NCI-H2196 treated with DMSO at 0.1 percent for 48 hours (cell line): ENCODE measurements around the gene FCSK.
"Not testable (repeated sequence)": the region's sequence is repeated elsewhere in the genome, so short reads cannot be mapped to it uniquely, and the experiment has no call there.

Source experiments
- DNase-seq: peaks from one replicate; lab custom pipeline; 2025; ENCODE audit not compliant: unreplicated experiment; lab: John Stamatoyannopoulos, UW

FCSK gene

GRCh38 chr16:70454222-70455034 is at the start of gene FCSK:
FCSK (plus strand) TSS chr16:70454595; CDS start chr16:70463191, 8,596 bp downstream.
- DNase-seq: no peak

- DNase-seq: not testable (repeated sequence)
Measured at GRCh38 chr16:70406104-70406503, 48.3 kb upstream of the FCSK start.

- no peak for DNase-seq
Measured at GRCh38 chr16:70407811-70408274, 46.6 kb upstream of the FCSK start.

- DNase-seq: no peak
Measured at GRCh38 chr16:70410734-70411133, 43.7 kb upstream of the FCSK start.

GRCh38 chr16:70412385-70412784 is 42.0 kb upstream of the FCSK start:
- DNase-seq: no peak

- not testable (repeated sequence) for DNase-seq
Measured at GRCh38 chr16:70413572-70413971, 40.8 kb upstream of the FCSK start.

GRCh38 chr16:70416748-70417616 is 37.4 kb upstream of the FCSK start:
- DNase-seq: no peak

GRCh38 chr16:70417661-70418060 is 36.7 kb upstream of the FCSK start:
- DNase-seq: no peak

- no peak for DNase-seq
Measured at GRCh38 chr16:70418274-70418992, 36.0 kb upstream of the FCSK start.

- no peak for DNase-seq
Measured at GRCh38 chr16:70418993-70419318, 35.4 kb upstream of the FCSK start.

- no peak for DNase-seq
Measured at GRCh38 chr16:70419384-70420327, 34.7 kb upstream of the FCSK start.

- no peak for DNase-seq
Measured at GRCh38 chr16:70421014-70421413, 33.4 kb upstream of the FCSK start.

- no peak for DNase-seq
Measured at GRCh38 chr16:70421473-70422311, 32.7 kb upstream of the FCSK start.

GRCh38 chr16:70422543-70422942 is 31.9 kb upstream of the FCSK start:
- DNase-seq: no peak

- no peak for DNase-seq
Measured at GRCh38 chr16:70427786-70428177, 26.6 kb upstream of the FCSK start.

- peak; percentile 71 for DNase-seq
Measured at GRCh38 chr16:70428178-70428998, 26.0 kb upstream of the FCSK start.

GRCh38 chr16:70429888-70430666 is 24.3 kb upstream of the FCSK start:
- no peak for DNase-seq
